Measurements from ENCODE around the gene ATIC.
A peak's percentile ranks its signal among the peaks of the same experiment; 100 is the strongest.
"Not testable (repeated sequence)": the region's sequence is repeated elsewhere in the genome, so short reads cannot be mapped to it uniquely, and the experiment has no call there.

The ATIC gene

GRCh38 chr2:215311625-215312396 is at the start of gene ATIC:
Gene ATIC (plus strand): TSS chr2:215312059. CDS start chr2:215312143, 84 bp downstream.
- peak; percentile 86 for DNase-seq

DNA sequence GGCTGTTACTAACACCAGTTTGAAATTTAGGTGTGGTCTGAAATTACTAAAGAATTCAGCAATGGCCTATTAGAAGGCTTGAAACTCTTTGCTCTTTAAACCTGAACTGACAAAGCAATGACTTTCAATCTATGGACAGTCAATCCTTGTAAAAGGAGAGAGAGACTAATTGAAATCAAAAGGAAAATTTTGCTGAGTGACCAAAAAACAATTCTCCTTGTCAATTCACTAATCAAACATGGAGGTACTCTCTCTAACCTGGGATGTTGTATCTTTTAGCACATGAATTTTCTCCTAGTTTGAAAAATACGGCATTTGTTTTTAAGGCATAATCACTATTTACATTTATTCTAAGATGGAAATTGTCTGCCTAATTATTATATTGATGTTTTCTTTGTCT is 49.6 kb upstream of the ATIC start:
- DNase-seq = no peak

DNA sequence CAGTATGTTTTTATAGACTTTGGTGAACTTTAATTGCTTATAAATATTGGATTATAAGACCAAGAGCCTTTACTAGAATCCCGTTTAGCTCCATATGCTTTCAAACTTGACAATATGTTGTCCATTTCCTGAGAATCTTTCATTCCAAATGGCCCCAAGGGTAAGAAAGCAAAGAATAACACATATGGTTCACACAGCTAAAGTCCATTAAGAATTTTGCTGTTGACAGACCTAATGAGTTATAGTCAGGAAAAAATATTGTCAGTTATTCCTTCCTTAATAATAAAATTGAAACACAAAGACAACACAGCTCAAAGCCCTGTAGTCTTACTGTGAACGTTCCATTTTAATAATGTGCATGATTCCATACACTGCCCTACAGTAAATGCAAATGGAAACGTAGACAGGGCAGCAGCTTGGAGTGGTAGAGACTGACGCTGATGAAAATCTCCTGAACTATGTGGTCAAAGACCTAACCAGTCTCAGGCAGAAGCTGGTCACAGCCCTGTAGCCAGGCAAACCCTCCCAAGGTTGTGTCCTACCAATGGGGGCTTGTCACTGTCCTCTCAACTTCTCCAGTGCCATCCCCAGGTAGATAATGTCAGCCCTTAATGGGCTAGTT is 49.0 kb upstream of the ATIC start:
- DNase-seq = no peak

GRCh38 chr2:215264374-215264773 is 47.5 kb upstream of the ATIC start:
- no peak for DNase-seq

DNA sequence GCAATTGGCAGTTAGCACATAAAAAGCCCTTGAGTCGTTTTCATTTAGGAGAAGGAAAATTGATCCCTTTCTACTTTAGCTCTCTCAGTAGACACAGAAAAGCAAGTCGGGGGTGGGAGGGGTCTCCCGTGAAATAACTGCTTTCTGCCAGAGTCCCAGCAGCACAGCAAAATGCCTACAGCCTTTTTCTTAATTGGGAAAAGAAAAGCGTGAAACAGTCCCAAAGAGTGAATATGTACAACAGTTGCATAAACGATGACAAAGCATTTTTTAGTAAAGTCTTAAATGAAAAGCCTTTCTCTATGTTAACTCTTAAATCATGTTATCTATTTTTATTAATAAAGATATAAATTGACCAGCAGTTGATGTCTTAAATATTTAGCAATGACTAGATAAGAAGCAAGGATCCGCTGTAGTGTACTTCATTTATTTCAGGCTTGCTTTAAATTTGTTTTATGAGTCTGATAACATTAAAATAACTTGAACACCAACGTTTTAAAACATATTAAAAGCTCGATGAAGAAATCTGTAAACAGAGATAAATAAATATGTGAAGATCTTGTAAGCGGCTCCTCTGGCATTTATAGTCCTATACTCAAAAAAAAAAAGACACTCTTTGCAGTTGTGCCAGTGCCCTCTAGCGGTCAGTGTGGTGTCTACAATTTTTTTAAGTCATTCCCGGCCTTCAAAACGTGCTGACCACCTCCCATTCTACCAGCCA is 42.3 kb upstream of the ATIC start:
- peak; percentile 70 for DNase-seq

GRCh38 chr2:215270118-215270451 is 41.8 kb upstream of the ATIC start:
- no peak for DNase-seq

- no peak for DNase-seq
Measured at GRCh38 chr2:215271446-215271845, 40.4 kb upstream of the ATIC start.

DNA sequence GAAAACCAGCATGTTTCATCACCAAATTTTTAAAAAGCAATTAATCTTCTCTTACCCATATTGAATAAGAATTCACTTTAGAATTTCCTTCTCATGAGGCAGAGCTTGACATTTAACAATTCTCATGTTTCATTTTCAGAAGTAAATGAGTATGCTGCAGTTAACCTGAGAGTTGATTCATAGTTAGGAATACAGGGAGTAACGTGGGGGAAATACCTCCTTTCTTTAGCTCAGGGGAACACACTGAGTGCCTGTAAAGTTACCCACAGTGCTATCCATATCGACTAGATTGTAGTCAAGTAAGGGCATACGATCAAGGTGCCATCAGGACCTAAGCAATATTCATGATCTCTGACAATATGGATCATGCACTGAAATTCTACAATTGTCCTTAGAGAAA is 38.9 kb upstream of the ATIC start:
- DNase-seq = no peak

GRCh38 chr2:215274829-215275228 is 37.0 kb upstream of the ATIC start:
- no peak for DNase-seq

GRCh38 chr2:215275824-215276223 is 36.0 kb upstream of the ATIC start:
- DNase-seq = no peak

GRCh38 chr2:215277944-215278343 is 33.9 kb upstream of the ATIC start:
- no peak for DNase-seq

GRCh38 chr2:215280326-215280725 is 31.5 kb upstream of the ATIC start:
- no peak for DNase-seq

DNA sequence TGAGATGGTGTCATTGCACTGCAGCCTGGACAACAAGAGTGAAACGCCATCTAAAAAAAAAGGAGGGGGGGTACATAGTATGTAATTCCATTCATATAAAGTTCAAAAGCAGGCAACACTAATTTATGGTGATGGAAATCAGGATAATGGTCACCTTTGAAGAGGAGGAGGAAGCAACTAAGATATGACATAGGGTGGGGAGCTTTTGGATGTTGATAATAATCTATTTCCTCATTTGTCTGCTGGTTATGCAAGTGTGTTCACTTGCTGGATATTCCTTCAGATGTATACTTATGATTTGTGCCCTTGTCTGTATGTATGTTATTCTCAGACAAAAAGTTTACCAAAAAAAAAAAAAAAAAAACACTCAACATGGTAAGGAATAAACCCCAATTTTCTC is 28.6 kb upstream of the ATIC start:
- DNase-seq = no peak

- no peak for DNase-seq
Measured at GRCh38 chr2:215286309-215286708, 25.6 kb upstream of the ATIC start.

- DNase-seq = no peak
Measured at GRCh38 chr2:215288112-215288815, 23.6 kb upstream of the ATIC start.

GRCh38 chr2:215290980-215291599 is 20.8 kb upstream of the ATIC start:
- DNase-seq = no peak

DNA sequence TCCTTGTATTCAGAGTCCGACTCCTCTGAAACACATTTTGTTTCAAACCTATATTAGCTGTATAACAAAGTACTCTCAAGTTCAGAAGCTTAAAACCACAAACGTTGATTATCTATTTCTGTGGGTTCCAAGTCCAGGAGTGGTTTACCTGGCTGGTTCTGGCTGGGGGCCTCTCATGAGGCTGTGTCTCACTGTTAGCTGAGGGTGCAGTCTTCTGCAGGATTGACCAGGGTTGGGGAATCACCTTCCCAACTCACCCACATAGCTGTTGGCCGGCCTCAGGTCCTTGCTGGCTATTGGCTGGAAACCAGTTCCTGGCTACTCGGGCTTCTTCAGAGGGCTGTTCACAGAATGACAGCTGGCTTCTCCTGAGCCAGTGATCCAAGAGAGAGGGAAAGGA is 18.0 kb upstream of the ATIC start:
- no peak for DNase-seq

DNA sequence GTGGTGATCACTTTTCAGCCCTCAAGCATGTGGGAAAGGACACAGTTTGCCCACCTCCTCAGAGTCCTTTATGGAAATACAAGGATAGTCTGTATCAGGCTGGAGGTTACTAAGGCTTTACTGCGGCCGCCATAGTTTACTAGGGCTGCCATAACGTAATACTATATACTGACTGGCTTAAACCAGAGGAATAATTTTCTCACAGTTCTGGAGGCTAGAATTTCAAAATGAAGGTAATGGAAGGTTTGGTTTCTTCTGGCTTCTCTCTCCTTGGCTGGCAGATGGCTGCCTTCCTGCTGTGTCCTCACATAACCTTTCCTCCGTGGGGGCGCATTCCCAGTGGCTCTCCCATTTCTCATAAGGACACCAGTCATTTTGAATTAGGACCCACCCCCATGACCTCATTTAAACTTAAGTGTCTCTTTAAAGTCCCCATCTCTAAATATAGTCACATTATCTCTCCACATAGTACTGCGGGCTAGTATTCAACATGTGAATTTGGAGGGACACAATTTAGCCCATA is 12.5 kb upstream of the ATIC start:
- no peak for DNase-seq

DNA sequence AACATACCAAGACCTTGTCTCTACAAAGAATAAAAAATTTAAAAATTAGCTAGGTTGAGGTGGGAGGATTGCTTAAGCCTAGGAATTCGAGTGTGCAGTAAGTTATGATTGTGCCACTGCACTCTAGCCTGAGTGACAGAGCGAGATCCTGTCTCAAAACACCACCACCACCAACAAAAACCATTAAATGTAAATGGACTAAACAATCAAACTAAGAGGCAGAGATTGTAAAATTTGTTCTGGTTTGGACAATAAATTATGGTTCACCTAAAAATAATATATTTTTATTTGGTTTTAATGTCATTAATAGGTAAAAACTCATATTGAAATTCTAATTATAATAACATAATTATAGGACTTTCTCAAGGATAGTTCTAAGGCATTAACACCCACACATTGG is 9.9 kb upstream of the ATIC start:
- DNase-seq = no peak

DNA sequence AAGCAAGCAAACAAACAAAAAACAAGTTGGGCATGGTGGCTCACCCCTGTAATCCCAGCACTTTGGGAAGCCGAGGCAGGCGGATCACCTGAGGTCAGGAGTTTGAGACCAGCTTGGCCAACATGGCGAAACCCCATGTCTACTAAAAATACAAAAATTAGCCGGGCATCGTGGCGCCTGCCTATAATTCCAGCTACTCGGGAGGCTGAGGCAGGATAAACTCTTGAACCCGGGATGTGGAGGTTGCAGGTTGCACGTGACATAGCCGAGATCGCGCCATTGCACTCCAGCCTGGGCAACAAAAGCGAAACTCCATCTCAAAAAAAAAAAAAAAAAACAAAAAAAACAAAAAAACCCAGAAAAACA is 617 bp upstream of the ATIC start:
- DNase-seq = not testable (repeated sequence)

DNA sequence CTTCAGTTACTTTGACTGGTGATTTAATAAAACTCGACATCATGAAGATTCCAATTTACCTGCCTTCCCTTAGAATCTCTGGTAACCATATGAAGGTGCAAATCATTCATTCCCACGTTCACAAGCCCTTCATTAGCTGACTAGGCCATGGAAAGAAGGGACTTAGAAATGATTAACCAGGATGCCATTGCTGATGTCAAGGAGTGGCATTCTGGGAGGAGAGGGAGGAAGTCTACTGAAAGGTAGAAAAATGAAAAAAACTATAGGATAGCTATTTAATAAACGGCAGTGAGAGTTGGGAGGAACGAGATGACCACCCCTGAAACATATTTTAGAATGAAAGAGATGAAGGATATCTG is 1.4 kb downstream of the ATIC start:
- DNase-seq = no peak

DNA sequence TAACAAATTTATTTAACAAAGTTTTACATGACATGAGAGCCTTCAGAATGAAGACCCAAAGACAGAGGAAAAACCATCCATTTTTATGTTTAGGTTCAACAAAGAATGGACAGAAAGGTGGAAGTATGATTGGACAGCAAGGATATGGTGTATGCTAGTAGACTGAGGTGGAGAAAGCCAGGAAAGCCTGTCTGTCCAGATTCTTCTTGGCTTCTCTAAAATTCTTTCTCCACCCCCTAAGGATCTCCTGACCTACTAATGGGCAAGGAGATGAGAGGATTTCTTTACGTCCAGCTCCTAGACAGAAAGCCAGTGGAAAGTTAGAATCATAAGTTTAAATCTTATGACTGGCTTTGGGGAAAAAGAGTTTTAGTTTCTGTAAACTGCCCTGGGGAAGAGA is 3.0 kb downstream of the ATIC start:
- DNase-seq = no peak

- no peak for DNase-seq
Measured at GRCh38 chr2:215315301-215315700, 3.4 kb downstream of the ATIC start.

All from NCI-H1092 (cell line).